ENCODE data around the gene MOG. TPM values are rescaled to one million over a fixed set of nuclear protein-coding genes. Genes with fewer than 3 reads are reported as not detected.

The MOG gene
- total and polyA plus RNA-seq, 4 donors, result not detected

DNA sequence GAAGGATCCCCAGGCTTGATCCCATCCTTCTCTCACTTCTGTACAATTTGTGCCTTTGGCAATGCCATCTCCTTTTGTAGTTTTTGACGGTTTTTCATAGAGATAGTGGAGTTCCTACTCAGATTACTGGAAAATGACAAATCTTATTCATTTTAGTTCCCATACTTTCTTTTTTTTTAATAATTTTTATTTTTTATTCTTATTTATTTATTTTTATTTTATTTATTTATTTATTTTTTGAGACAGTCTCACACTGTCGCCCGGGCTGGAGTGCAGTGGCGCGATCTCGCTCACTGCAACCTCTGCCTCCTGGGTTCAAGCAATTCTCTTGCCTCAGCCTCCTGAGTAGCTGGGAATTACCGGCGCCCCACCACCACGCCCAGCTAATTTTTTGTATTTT is 19.6 kb upstream of the MOG start:
- Histone ChIP-seq H3K36me3 (ENCODE audit: control insufficient read depth in 4 of 4, insufficient read depth in 4 of 4, low read length in 4 of 4) (no peaks in the 10 kb centered on the region), H3K4me3 (no peak overlapping the region), H3K27me3 (ENCODE audit: control insufficient read depth in 3 of 3, insufficient read depth in 3 of 3, low read length in 2 of 3) (no peaks in the 10 kb centered on the region), H3K9ac (ENCODE audit: insufficient read depth in 1 of 2, low read length in 2 of 2) (no peak overlapping the region), H3K4me1 (ENCODE audit: control insufficient read depth in 5 of 5, insufficient read depth in 5 of 5, low read length in 5 of 5) (peaks cover 0 to 2% (median 0%) of the 10 kb centered on the region in 5 donors), H3K27ac (ENCODE audit: low read depth in 1 of 2, low read length in 1 of 2) (no peak overlapping the region), H3K9me3 (ENCODE audit: control insufficient read depth in 4 of 4, insufficient read depth in 3 of 4, low read length in 3 of 4) (no peaks in the 10 kb centered on the region)
- 93 to 96% methylated on average over 9 of the region's 9 CpGs for WGBS, 2 donors
- TF ChIP-seq, protein P1, sequence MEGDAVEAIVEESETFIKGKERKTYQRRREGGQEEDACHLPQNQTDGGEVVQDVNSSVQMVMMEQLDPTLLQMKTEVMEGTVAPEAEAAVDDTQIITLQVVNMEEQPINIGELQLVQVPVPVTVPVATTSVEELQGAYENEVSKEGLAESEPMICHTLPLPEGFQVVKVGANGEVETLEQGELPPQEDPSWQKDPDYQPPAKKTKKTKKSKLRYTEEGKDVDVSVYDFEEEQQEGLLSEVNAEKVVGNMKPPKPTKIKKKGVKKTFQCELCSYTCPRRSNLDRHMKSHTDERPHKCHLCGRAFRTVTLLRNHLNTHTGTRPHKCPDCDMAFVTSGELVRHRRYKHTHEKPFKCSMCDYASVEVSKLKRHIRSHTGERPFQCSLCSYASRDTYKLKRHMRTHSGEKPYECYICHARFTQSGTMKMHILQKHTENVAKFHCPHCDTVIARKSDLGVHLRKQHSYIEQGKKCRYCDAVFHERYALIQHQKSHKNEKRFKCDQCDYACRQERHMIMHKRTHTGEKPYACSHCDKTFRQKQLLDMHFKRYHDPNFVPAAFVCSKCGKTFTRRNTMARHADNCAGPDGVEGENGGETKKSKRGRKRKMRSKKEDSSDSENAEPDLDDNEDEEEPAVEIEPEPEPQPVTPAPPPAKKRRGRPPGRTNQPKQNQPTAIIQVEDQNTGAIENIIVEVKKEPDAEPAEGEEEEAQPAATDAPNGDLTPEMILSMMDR (IDR thresholded peaks at IDR 0.05; ENCODE audit: control extremely low read depth, extremely low read depth), result no peak
- ATAC-seq (ENCODE audit: insufficient read depth, low FRiP score) (no peak), DNase-seq (no peak)

DNA sequence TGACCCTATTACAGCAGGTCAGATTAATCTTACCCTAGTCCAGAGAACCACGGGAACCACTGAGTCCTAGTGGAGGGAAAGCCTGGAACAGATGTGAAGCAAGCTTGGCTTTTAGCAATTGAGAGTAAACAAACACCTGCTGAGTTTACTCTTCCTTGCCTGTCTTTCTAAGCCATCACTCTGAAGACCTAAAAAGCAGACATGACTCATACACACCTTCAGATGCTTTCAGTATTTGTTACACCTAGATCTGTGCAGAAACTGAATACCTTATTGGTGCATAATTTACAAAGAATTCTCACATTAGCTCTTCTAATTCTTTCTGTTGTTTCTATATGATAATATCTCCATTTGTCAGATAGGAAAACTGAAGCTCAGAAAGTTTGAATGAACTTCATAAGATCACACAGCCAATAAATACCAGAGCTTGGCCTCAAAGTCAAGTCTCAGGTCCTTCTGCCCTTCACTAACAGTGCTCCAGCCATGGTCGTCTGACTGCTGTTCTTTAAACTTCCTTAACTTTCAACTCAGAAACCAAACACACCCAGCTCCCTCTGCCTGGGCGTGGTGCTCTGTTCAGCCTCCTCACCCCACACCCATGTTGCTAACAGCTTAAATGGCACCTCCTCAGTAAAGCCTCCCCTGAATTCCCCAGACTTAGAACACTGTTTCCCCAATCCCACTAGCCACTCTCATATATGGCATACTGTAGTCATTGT is 15.3 kb upstream of the MOG start:
- WGBS, 2 donors, result 29 to 43% methylated on average over 3 of the region's 3 CpGs
- ATAC-seq (ENCODE audit: insufficient read depth, low FRiP score), result no peak

DNA sequence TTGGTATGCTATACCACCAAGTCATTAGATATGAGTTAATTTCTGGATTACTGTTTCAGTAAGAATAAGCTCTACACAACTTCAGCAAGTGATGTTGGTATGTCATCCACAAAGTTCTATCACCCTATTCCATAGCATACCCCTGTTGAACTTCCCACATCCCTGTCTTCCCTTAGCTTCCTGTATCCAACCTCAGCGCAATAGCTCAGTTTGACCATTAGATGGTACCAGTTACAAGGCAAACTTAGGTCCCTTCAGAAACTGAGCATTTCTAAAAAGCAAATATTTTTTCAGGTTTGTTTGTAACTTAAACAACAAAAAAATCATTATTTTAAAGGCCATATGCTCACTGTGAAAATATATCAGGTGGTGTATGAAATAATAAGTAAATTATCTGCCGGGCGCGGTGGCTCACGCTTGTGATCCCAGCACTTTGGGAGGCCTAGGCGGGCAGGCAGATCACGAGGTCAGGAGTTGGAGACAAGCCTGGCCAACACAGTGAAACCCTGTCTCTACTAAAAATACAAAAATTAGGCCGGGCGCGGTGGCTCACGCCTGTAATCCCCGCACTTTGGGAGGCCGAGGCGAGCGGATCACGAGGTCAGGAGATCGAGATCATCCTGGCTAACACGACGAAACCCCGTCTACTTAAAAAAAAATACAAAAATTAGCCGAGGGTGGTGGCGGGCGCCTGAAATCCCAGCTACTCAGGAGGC is 8.8 kb upstream of the MOG start:
- no peak for ATAC-seq (ENCODE audit: insufficient read depth, low FRiP score)
- peak in 2 of 3 donors; percentile 35 to 51 for DNase-seq
- Histone ChIP-seq H3K4me1 (ENCODE audit: control insufficient read depth in 5 of 5, insufficient read depth in 5 of 5, low read length in 5 of 5) (peaks cover 0 to 4% (median 0%) of the 10 kb centered on the region in 5 donors), H3K9ac (ENCODE audit: insufficient read depth in 1 of 2, low read length in 2 of 2) (no peak overlapping the region), H3K27me3 (ENCODE audit: control insufficient read depth in 3 of 3, insufficient read depth in 3 of 3, low read length in 2 of 3) (no peaks in the 10 kb centered on the region), H3K9me3 (ENCODE audit: control insufficient read depth in 4 of 4, insufficient read depth in 3 of 4, low read length in 3 of 4) (no peaks in the 10 kb centered on the region), H3K4me3 (no peak overlapping the region), H3K27ac (ENCODE audit: low read depth in 1 of 2, low read length in 1 of 2) (no peak overlapping the region), H3K36me3 (ENCODE audit: control insufficient read depth in 4 of 4, insufficient read depth in 4 of 4, low read length in 4 of 4) (no peaks in the 10 kb centered on the region)
- 94 to 96% methylated on average over 23 of the region's 23 CpGs for WGBS, 2 donors
- TF ChIP-seq, protein P1 (IDR thresholded peaks at IDR 0.05; ENCODE audit: control extremely low read depth, extremely low read depth), result peak; percentile 10

More for the DNA sequence above, 15.3 kb upstream of the MOG start:
- H3K27ac ChIP-seq (ENCODE audit: low read depth in 1 of 2, low read length in 1 of 2), result no peak overlapping the region
- no peak overlapping the region for H3K4me3 ChIP-seq
- DNase-seq, result no peak
- no peaks in the 10 kb centered on the region for H3K27me3 ChIP-seq (ENCODE audit: control insufficient read depth in 3 of 3, insufficient read depth in 3 of 3, low read length in 2 of 3)
- no peak overlapping the region for H3K9ac ChIP-seq (ENCODE audit: insufficient read depth in 1 of 2, low read length in 2 of 2)
- TF ChIP-seq, protein P1 (IDR thresholded peaks at IDR 0.05; ENCODE audit: control extremely low read depth, extremely low read depth), result no peak
- H3K36me3 ChIP-seq (ENCODE audit: control insufficient read depth in 4 of 4, insufficient read depth in 4 of 4, low read length in 4 of 4), result no peaks in the 10 kb centered on the region
- H3K9me3 ChIP-seq (ENCODE audit: control insufficient read depth in 4 of 4, insufficient read depth in 3 of 4, low read length in 3 of 4), result no peaks in the 10 kb centered on the region
- H3K4me1 ChIP-seq (ENCODE audit: control insufficient read depth in 5 of 5, insufficient read depth in 5 of 5, low read length in 5 of 5), result peaks cover 0 to 2% (median 0%) of the 10 kb centered on the region in 5 donors

All from lung (tissue), 12 donors.